ENCODE results near the gene LIPI. TPM values are rescaled to one million over a fixed set of nuclear protein-coding genes. Genes with fewer than 3 reads are reported as not detected.

The LIPI gene
- total RNA-seq (under 1 TPM in 1 of 2 donors, not detected in 1; 0.74 TPM), polyA plus RNA-seq (ENCODE audit: insufficient read depth, low read depth, low replicate concordance) (0.28 TPM)
- long read RNA-seq, donor 1, result 0 reads
- long read RNA-seq, donor 2, result 0 reads

DNA sequence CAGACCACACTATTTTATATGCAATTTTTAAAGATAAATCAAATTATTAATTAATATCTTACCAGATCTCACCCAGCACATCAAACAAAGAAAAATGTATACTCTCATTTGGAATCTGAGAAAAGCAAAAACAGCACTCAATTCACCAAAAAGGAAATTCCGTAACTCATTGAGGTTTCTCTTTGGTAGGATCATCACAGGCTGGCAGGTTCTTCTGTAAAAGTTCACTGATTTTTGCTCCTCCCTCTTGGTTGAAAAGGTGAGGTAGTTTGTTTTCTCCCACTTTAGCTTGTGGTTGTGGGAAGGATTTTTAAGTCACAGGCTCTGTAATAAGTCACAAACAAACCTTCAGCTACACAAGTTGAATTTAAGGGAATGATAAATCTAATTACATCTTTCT lies at the start of gene LIPI:
LIPI (minus strand) TSS at position 218 of the 400 bp plus-strand sequence; CDS start at position 108, 110 bp downstream.
- Histone ChIP-seq H3K4me1 (no peaks in the 10 kb centered on the region), H3K27ac (no peak within 1 kb of the TSS), H3K4me3 (no peak within 1 kb of the TSS), H3K9me3 (no peaks in the 10 kb centered on the region), H3K27me3 (no peaks in the 10 kb centered on the region), H3K36me3 (ENCODE audit: low read depth, missing control alignments) (no peaks in the 10 kb centered on the region)
- DNase-seq, result no peak
- intact Hi-C loops (cut with DNase I; ENCODE audit: low total_unique reads), result no loop called here
- TF ChIP-seq, protein P1, sequence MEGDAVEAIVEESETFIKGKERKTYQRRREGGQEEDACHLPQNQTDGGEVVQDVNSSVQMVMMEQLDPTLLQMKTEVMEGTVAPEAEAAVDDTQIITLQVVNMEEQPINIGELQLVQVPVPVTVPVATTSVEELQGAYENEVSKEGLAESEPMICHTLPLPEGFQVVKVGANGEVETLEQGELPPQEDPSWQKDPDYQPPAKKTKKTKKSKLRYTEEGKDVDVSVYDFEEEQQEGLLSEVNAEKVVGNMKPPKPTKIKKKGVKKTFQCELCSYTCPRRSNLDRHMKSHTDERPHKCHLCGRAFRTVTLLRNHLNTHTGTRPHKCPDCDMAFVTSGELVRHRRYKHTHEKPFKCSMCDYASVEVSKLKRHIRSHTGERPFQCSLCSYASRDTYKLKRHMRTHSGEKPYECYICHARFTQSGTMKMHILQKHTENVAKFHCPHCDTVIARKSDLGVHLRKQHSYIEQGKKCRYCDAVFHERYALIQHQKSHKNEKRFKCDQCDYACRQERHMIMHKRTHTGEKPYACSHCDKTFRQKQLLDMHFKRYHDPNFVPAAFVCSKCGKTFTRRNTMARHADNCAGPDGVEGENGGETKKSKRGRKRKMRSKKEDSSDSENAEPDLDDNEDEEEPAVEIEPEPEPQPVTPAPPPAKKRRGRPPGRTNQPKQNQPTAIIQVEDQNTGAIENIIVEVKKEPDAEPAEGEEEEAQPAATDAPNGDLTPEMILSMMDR (IDR thresholded peaks at IDR 0.05), result no peak
- TF ChIP-seq POLR2A (IDR thresholded peaks at IDR 0.05), result no peak
- 45 to 84% methylated on average over 1 of the region's 1 CpG for WGBS, 2 donors

DNA sequence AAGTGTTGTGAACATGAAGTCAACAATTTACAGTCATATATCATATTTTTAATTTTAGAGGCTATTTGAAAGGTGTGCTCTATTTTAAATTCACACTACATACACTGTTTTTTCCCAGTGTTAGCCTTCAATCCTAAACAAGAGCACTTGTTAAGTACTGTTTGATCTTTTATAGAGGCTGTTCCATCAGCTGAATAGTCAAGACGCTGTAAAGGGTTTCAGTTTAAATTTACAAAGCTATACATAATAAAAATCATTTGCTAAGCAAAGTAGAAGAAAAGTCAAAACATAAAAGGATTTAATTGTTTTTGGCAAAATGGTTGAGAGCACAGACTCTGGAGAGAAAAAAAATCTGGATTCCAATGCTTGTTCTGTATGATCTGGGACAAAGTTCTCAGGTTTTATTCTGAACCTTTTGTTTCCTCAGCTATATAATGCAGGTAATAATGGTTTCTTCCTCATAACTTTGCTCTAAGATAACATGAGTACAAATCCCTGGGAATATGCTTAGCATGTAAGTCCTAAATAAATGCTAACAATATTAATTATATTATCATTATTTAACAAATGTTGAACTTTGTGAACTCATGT lies 49.5 kb upstream of the LIPI start:
- Histone ChIP-seq H3K36me3 (ENCODE audit: low read depth, missing control alignments) (no peaks in the 10 kb centered on the region), H3K4me3 (no peak overlapping the region), H3K9me3 (no peaks in the 10 kb centered on the region), H3K27ac (no peak overlapping the region), H3K4me1 (no peaks in the 10 kb centered on the region), H3K27me3 (no peaks in the 10 kb centered on the region)
- intact Hi-C loops (cut with DNase I; ENCODE audit: low total_unique reads), result no loop called here
- no peak for DNase-seq
- WGBS, 2 donors, result 38 to 54% methylated on average over 1 of the region's 1 CpG
- TF ChIP-seq, protein P1 (IDR thresholded peaks at IDR 0.05), result no peak
- no peak for TF ChIP-seq POLR2A (IDR thresholded peaks at IDR 0.05)

DNA sequence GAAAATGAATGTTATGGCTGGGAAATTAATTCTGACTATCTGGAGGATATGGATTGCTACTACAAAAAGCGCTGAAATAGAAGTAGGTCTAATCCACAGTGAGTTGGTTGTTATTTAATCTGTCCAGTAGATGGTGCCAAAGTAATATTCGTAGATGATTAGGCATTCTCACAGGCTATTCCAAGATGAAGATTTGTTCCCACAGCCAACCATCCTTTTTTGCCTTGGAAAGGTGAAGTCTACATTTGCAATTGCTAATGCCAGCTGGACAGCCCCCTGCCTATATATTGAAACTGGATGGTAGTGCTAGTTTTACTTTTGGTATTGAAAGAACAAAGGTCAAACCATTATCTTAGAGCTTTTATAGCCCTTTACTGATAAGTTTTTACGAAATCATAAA lies 49.0 kb upstream of the LIPI start:
- H3K36me3 ChIP-seq (ENCODE audit: low read depth, missing control alignments), result no peaks in the 10 kb centered on the region
- H3K9me3 ChIP-seq, result no peaks in the 10 kb centered on the region
- H3K4me1 ChIP-seq, result no peaks in the 10 kb centered on the region
- DNase-seq, result no peak
- H3K4me3 ChIP-seq, result no peak overlapping the region
- no peak for TF ChIP-seq POLR2A (IDR thresholded peaks at IDR 0.05)
- TF ChIP-seq, protein P1 (IDR thresholded peaks at IDR 0.05), result peak in 2 of 3 experiments; percentile 12 to 45
- 40 to 44% methylated on average over 3 of the region's 3 CpGs for WGBS, 2 donors
- intact Hi-C loops (cut with DNase I; ENCODE audit: low total_unique reads), result no loop called here
- H3K27me3 ChIP-seq, result no peaks in the 10 kb centered on the region
- H3K27ac ChIP-seq, result no peak overlapping the region

DNA sequence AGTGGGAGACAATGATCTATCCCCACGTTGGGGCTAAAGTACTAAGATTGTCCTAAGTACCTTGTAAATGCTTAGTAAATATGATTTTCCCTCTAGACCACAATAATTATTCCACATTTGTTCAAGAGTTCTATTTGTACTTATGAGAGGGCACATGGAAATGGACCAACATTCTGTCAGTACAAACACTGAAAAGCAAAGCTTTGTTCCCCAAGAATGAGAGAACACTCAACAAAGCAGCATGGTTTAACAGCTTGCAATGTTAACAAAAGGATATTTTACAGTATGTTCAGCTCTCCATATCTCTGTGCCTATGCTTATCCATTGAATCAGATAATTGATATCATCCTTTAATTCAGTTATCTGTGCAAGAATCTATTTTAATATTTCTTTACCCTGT lies 40.6 kb upstream of the LIPI start:
- Histone ChIP-seq H3K4me3 (no peak overlapping the region), H3K27me3 (no peaks in the 10 kb centered on the region), H3K27ac (no peak overlapping the region), H3K36me3 (ENCODE audit: low read depth, missing control alignments) (no peaks in the 10 kb centered on the region), H3K4me1 (no peaks in the 10 kb centered on the region), H3K9me3 (no peaks in the 10 kb centered on the region)
- TF ChIP-seq, protein P1 (IDR thresholded peaks at IDR 0.05), result no peak
- TF ChIP-seq POLR2A (IDR thresholded peaks at IDR 0.05), result no peak
- WGBS, 2 donors, result 38 to 45% methylated on average over 1 of the region's 1 CpG
- DNase-seq, result no peak
- intact Hi-C loops (cut with DNase I; ENCODE audit: low total_unique reads), result no loop called here

DNA sequence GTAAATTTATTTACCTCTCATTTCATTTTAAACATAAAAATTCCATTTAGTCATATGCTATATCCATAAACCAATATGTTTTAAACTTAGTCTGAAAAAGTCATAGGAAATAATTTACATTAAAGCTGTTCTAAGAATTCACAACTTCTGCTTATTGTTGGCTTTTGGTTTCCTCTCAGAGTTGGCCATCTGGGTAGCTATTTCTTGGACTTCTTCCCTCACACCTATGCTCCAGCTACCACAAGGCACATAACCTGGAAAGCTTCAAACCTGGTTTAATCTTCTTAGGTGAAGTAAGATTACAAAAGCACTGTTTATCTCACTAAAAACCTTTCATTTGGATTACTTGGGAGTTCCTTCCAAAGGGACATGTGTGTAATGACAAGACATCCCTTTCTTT lies 35.0 kb upstream of the LIPI start:
- intact Hi-C loops (cut with DNase I; ENCODE audit: low total_unique reads), result no loop called here
- H3K27me3 ChIP-seq, result no peaks in the 10 kb centered on the region
- H3K4me3 ChIP-seq, result no peak overlapping the region
- H3K4me1 ChIP-seq, result no peaks in the 10 kb centered on the region
- TF ChIP-seq, protein P1 (IDR thresholded peaks at IDR 0.05), result no peak
- no peak for TF ChIP-seq POLR2A (IDR thresholded peaks at IDR 0.05)
- H3K27ac ChIP-seq, result no peak overlapping the region
- no peaks in the 10 kb centered on the region for H3K36me3 ChIP-seq (ENCODE audit: low read depth, missing control alignments)
- H3K9me3 ChIP-seq, result no peaks in the 10 kb centered on the region
- DNase-seq, result no peak

Data from testis (tissue), 5 donors.